HG02885 (cell line): ENCODE measurements around the gene TMEM147.

Source experiments
- ATAC-seq: cut with Tn5 transposase; IDR thresholded peaks from one replicate; pipeline ENCODE4 v1.9.1; 2021; ENCODE audit warnings: mild to moderate bottlenecking; ENCODE audit not compliant: unreplicated experiment, poor library complexity

TMEM147 gene

DNA sequence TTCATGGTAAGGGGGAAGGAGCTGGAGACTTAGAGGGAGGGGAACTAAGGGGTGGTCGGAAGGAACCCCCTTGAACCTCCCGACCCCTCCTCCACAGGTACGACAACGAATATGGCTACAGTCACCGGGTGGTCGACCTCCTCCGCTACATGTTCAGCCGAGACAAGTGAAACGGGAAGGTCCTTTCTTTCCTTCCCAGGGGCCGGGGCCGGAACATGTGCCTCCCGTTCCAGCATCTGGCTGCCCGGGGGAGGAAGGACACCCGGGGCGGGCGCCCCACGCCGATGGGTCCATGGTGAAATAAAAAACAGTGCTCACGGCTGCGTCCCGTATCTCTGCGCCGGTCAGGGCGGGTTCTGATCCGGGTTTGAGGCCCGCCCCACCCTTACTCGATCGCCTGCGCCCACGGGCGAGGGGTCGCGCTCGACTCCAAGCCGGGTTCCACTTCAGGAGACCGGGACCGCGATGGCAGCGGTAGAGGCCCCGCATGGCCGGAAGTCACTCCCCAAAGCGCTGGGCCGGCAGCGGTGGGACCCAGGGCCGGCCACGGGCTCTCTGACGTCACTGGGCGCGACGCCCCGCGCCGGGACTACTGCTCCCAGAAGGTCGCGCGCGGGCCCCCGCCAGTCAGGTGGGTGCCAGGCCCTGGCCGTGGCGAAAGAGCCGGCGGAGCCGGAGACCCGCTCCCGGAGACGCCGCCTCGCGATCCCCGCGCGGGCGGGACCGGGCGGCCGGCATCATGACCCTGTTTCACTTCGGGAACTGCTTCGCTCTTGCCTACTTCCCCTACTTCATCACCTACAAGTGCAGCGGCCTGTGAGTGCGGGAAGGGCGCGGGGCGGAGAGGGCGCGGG, at the start of gene TMEM147:
TSS of gene TMEM147 (plus strand) at position 626 of the 854 bp plus-strand sequence. CDS start at position 740, 114 bp downstream.
- ATAC-seq, result peak; percentile 86

- no peak for ATAC-seq
Observed at GRCh38 chr19:35497406-35497805, 48.0 kb upstream of the TMEM147 start.

DNA sequence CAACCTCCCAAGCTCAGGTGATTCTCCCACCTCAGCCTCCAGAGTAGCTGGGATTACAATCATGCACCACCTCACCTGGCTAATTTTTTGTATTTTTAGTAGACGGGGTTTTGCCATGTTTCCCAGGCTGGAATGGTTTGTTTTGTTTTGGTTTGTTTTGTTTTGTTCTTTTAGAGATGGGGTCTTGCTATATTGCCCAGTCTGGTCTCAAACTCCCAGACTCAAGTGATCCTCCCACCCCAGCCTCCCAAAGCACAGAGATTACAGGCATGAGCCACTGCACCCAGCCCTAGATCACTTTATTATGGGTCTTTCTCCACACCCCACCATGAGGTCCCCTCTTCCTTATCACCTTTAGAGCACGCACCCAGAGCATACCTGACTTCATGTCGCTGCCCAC, 47.2 kb upstream of the TMEM147 start:
- no peak for ATAC-seq

DNA sequence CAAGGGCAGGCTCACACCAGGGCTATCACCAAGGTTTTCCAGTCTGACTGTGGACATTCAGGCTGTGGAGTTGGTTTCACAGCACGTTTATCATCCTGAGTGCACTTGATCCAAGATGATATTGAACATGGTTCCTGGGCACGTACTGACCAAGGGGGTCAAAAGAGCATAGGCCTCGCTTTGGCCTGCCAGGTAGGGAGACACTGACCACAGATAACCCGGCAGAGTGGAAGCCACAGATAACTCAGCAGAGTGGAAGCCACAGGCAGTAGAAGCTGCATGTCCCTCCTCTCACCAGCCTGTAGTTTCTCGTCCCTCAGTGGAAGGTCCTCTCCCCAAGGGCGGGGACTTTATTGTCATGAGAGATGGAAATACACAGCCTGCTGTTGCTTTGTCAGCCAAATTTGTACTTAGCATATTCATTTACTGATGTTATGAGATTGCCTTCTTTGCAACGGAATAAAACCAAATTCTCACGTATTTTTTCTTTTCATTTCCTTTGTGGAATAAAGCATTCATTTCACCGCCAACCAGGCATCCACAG, 46.4 kb upstream of the TMEM147 start:
- ATAC-seq, result no peak

DNA sequence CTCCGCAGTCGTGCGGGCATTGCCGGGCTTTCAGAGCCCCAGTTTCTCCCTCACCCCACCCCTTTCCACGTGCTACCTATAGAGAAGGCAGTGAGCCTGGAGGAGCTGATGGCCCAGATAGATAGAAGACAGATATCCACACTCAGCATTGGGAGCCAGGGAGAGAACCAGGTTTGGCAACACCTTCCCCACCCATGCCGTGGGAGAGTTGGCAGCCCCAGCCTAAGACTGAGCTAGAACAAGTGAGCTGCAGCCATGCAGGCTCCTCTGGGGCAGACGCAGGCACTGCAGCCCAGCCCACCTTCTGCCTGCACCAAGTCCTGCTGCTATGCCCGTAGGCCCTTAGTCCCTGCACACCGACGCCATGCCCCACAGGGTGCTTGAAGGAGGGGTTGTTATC, 44.8 kb upstream of the TMEM147 start:
- no peak for ATAC-seq

GRCh38 chr19:35501684-35502083, 43.7 kb upstream of the TMEM147 start:
- no peak for ATAC-seq

DNA sequence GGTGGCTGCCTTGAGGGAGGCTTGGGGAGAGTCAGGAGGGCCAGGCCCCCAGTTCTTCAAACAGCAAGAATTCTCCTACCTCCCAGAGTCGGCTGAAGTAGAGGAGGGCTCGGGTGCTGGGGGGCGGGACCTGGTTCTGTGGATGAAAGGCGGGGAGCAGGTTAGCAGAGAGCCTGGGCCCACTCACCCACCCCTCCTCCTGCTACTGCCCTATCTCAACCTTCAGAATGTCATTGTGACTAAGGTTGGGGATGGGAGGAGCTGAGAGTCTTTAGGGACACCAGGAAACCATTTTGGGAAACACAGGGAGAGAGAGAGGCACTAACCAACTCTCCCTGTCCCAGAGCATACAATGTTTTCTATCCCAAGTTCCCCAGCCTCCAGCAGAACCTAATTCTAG, 42.7 kb upstream of the TMEM147 start:
- ATAC-seq, result no peak

DNA sequence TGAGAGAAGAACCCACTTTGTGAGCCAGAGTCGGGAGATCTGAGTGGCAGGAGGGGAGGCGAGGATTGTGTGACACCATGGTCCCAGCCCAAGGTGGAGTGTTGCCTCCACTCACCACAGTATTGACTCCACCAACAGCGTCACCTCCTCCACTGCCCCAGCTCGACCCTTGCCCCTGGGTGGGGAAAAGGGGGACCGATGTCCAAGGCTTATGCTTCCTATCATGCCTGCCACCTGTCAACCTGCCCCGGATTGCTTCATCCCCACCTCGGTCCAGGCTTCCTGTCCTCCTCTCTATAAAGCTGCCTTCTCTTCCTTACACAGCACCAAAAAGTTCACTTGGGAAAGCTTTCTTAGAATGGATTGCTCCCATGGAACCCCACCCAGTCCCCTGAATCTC, 39.4 kb upstream of the TMEM147 start:
- ATAC-seq, result no peak

DNA sequence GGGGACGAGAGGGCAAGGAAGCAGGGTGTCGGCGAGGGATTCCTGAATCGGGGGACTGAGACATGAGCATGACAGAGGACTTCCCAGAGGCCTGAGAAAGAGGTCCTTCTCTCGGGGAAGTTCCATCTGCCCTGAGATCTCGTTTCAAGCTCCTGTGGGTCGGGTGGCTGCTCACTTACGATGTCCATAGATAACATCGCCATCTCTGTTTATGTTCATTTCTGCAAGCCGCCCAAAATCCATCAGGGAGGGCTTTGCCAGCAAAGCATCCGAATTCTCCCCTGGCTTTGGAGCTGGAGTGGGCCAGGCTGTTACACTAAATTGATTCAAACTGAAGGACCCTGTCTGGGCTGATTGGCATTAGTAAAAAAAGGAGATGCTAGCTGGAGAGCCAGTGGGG, 37.9 kb upstream of the TMEM147 start:
- ATAC-seq, result no peak

GRCh38 chr19:35508129-35508528, 37.3 kb upstream of the TMEM147 start:
- no peak for ATAC-seq

DNA sequence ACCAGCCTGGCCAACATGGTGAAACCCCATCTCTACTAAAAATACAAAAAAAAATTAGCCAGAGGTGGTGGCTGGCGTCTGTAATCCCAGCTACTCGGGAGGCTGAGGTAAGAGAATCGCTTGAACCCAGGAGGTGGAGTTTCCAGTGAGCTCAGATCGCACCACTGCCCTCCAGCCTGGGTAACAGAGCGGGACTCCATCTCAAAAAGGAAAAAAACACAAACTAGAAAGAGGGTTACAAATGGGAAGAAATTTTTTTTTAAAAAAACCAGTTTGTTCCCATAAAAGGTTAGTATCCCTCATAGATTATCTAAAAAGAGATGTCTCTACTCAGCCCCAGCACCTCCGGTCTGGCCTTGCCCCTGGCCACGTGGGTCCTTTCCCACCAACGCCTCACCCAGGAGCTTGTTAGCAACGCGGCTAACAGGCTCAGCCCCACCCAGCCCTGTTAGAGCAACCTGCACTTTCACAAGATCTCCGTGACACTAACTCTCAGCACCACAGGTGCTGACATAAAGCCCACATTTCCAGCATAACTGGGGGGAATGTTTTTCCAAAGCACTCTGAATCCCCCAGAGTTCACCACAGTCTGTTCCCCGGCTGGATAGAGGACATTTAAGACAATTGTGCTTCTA, 36.3 kb upstream of the TMEM147 start:
- no peak for ATAC-seq

GRCh38 chr19:35509861-35510625, 35.4 kb upstream of the TMEM147 start:
- ATAC-seq, result no peak

GRCh38 chr19:35510626-35510964, 34.8 kb upstream of the TMEM147 start:
- no peak for ATAC-seq

GRCh38 chr19:35511337-35511736, 34.1 kb upstream of the TMEM147 start:
- ATAC-seq, result no peak

DNA sequence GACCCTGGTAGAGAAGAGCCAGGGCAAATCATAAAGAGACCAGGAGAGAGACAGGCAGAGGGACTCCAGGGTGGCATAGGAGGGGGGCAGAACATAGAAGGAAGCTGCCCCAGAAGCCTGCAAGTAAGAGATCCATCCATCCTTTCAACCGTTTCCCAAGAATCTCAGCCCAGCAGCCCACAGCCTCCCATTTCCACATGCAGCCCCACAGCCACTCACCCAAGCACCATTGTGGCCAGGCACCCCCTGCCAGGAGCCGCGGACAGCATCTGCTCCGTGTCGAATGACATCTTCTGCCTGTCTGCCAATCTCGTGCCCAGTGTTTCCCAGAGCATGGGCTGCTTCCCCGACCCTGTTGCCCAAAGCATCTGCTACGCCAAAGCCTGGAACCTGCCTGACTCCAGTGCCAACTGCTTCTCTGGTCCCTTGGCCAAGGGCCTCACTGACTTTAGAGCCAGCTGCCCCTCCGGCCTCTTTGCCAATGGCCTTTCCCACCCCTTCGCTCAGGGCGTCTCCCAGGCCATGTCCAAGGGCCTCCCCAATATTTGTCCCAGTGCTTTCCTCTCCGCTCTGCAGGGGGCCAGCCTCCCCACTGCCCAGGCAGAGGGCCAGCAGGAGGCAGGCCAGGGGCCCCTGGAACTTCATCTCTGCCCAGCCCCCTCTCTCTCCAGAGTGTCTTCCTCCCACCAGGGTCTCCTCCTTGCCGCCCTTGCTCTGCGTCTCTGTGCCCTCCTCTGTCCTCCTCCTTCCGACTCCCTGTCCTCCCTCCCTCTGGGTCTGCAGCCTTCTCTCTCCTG, 32.4 kb upstream of the TMEM147 start:
- ATAC-seq, result no peak

- no peak for ATAC-seq
Observed at GRCh38 chr19:35513628-35514281, 31.7 kb upstream of the TMEM147 start, which contains the start of gene DMKN. Gene DMKN, minus strand, starts transcription at chr19:35513649. Its CDS starts 174 bp downstream, at chr19:35513475.

DNA sequence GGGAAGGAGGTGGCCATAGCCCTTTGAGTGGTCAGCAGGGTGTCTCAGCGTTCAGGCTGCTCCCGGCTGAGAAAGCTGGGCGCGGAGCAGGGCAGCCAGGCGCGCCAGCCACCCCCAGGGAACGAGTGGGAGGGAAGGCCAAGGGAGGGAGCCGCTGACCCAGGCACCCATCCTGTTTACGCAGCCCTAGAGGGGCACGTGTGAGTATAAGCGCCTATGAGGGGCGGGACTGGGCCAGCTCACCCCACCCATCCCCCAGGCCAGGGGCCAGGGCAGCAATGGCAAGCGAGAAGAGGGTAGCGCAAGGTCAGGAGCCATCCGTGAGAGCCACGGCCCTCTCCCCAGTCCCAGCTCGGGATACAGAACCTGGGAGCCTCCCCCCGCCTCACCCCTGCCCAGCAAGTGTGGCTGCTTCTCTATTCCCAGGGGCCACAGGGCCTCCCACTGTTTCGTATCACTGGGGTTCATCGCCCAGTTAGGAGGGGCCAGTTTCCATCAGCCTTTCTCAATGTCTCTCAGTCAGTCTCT, 31.1 kb upstream of the TMEM147 start:
- no peak for ATAC-seq

DNA sequence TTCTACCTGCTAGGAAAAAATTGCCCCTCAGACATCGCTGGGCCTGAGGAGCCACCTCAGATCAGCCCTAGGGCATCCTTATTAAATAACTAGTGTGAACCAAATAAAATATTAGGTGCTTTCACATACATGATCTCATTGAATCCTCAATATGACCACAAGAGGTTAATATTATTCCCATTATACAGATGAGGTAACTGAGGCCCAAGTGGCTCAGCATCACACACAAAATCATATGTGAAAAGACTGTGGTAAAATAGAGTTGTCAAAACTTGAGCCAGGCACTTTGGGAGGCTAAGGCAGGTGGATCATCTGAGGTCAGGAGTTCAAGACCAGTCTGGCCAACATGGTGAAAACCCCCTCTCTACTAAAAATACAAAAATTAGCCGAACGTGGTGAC, 29.1 kb upstream of the TMEM147 start:
- ATAC-seq, result no peak

DNA sequence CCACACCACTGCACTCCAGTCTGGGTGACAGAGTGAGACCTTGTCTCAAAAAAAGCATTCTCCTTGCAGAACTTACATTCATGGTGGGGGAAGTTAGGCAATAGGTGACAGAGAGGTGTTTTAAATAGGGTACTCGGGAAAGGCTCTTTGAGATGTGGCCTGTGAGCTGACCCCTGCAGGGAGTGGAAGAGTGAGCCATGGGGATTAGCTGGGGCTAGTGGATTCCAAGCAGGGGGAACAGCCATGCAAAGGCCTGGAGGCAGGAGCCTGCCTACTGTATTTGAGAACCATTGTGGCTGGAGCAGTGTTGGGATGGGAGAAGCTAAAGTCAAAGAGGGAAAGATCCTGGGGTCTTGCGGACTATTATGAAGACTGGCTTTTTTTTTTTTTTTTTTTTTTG, 28.1 kb upstream of the TMEM147 start:
- no peak for ATAC-seq
